GM18520 (cell line): ENCODE results near the gene SLC12A7.
"Not testable (repeated sequence)": the region's sequence is repeated elsewhere in the genome, so short reads cannot be mapped to it uniquely, and the experiment has no call there.

Experiments used
- ATAC-seq: cut with Tn5 transposase; IDR thresholded peaks from one replicate; pipeline ENCODE4 v1.9.1; 2021; ENCODE audit not compliant: unreplicated experiment

SLC12A7 gene

GRCh38 chr5:1083026-1083425 lies 28.8 kb downstream of the SLC12A7 start:
- not testable (repeated sequence) for ATAC-seq

DNA sequence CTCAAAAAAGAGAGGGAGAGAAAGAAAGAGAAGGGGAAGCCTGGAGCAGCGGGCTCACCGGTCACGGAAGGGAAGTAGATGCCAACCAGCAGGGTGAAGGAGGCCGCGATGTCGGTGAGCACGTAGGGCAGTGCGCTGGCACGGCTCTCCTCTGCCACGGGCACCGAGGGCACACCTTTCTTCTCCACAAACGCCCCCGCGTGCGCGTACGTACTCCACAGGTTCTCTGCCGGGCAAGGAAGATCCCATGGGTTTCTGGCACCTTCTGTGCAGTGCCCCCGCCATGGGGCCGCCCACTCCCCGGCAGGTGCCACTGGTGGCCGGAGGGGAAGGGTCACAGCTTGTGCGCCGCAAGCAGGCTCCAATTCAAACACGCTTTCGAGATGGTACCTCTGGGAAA lies 30.3 kb downstream of the SLC12A7 start:
- ATAC-seq = no peak

- ATAC-seq = no peak
Observed at GRCh38 chr5:1080432-1080831, 31.4 kb downstream of the SLC12A7 start.

- ATAC-seq = no peak
Observed at GRCh38 chr5:1079961-1080360, 31.9 kb downstream of the SLC12A7 start.

DNA sequence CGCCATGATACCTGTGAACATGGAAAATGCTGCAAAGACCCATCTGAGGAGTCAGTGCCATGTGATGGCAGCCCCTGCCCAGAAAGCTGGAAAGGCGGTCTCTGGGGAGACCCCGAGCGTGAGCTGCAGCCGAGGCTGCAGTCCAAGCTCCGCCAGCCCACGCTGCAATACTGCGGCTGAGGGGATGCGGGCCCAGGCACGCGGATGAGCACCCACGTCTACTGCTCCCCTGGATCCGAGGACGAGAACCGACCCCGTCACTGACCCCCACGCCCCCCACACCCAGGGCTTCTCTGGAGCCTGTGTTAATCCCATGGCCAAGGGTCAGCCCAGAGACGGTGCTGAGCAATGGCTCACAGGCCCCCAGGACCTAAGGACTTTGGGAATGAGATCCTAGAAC lies 32.4 kb downstream of the SLC12A7 start:
- ATAC-seq = no peak

DNA sequence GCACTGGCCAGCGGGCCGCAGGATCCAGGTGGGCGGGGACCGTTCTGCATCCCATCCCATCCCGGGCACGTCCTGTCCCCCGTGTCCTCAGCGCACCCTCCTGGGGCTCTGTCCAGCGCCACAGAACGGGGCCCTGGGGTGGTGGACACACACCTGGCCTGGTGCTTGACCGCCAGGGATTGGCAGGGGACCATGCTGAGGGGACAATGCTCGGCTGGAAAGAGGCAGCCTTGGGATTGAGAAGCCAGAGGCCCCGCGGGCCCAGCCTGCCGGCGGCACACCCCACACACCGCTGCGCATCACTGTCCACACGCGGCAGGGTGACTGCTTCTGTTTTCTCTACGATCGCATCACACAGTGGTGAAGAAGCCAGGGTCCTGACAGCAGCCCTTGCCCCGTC lies 33.0 kb downstream of the SLC12A7 start:
- ATAC-seq = no peak

DNA sequence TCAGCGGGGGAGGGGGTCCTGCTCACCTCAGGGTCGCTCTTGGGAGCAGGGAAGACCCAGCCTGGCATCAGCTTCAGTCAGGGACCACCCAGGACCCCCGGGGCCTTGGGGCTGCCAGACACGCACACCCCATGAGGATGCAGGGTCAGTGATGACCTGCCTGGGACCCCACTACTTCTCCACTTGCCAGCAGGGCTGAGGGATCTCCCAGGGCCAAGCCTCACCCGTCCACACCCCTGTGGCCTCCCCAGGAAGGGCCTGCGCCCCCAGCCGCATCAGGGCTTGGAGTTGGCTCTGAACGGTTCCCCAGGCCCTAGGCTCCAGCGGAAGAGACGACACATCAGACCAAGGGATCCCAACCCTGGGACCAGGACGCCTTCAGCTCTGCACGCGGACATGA lies 33.7 kb downstream of the SLC12A7 start:
- ATAC-seq = no peak

DNA sequence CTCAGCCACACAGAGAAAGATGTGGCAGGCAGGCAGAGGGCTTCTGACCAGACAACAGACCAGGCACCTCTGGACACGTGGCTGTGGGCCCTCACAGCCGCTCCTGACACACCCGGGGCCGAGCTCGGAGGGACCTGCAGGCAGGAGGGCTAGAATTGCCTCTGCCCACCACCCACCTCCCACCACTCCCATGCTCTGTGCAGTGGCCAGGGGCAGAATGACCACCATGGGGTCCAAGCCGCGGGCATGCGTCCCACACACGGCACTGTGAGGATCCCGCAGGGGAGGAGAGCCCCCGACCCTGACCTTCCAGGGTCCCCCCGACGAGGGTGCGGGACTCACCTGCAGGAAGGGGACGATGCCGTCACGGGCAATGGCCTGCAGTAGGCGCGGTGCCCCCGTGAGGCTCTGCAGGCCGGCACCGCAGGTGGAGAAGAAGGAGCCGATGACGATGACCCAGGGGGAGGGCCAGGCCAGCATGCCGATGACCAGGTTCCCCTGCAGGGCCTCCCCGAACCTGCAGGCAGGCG lies 34.3 kb downstream of the SLC12A7 start:
- ATAC-seq = no peak

DNA sequence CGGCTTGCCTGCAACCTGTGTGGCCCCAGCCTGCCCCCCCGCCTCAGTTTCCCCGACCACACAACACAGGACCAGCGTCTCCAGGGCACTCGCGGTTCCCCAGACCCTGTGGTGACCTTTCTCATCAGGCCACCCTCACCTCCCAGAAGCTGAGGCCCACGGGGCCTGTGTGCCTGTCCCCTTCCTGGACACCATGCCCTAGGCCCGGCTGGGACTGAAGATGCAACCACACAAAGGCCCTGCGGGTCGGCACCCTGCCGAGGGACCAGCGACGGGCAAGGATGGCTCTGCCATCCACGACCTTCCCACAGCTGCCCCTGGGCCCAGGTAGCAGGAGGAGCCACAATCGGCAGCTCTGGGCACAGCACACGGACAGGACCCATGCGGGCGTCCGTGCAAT lies 34.8 kb downstream of the SLC12A7 start:
- ATAC-seq = no peak

GRCh38 chr5:1076406-1076805 lies 35.5 kb downstream of the SLC12A7 start:
- ATAC-seq = no peak

DNA sequence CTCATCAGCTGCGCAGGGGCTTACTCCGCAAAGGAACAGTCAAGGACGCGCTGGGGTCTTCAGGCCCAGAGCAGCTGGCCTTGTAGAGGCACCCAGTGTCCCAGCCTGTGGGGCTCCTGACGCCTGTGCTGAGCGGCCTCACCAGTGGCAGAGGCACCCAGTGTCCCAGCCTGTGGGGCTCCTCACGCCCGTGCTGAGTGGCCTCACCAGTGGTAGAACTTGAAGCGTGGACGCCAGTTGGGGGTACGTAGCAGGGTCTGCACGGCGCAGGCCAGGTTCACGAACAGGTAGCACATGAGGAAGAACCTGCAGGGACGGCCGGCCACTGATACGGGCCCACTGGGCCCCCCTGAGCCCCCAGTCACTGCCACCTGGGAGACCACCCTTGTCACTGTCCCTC lies 35.9 kb downstream of the SLC12A7 start:
- ATAC-seq = no peak

GRCh38 chr5:1075555-1075881 lies 36.3 kb downstream of the SLC12A7 start:
- ATAC-seq = no peak

GRCh38 chr5:1074816-1075554 lies 36.9 kb downstream of the SLC12A7 start:
- ATAC-seq = no peak

GRCh38 chr5:1074226-1074625 lies 37.6 kb downstream of the SLC12A7 start:
- no peak for ATAC-seq

DNA sequence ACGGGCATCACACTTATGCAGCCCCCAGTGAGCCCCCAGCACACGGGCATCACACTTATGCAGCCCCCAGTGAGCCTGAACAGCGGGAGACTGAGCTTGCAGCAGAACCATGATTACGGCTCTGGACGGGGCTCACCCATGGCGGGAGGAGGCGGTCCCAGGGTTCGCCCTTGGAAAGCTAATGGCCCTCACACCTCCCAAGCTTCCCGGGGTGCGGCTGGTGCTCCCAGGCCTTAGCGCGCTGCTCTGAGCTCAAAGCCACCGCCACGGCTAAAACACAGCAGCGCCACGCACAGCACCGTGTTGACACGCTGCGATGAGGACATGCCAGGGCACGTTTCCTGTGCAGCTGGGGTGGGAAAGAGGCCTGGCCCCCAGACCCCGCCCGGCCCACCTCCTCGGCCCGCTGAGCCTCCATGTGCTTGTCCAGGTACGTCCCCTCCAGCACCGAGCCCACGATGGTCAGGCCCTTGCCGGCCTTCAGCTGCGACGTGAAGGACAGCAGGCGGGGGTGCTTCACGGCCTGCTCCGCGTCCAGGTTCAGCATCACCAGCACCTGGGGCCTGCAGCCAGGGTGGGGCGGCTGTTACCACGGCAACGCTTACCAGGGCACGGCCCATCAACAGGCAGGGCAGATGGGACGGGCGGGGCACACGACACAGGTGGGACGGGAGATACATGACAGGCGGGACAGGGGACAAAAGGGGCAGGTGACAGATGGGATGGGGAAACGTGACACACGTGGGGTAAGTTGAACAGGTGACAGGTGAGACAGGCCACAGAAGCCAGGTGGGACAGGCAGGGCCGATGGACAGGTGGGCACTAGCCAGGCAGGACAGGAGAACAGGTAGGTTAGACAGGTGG lies 38.4 kb downstream of the SLC12A7 start:
- ATAC-seq = no peak

GRCh38 chr5:1069720-1070088 lies 42.2 kb downstream of the SLC12A7 start:
- no peak for ATAC-seq

DNA sequence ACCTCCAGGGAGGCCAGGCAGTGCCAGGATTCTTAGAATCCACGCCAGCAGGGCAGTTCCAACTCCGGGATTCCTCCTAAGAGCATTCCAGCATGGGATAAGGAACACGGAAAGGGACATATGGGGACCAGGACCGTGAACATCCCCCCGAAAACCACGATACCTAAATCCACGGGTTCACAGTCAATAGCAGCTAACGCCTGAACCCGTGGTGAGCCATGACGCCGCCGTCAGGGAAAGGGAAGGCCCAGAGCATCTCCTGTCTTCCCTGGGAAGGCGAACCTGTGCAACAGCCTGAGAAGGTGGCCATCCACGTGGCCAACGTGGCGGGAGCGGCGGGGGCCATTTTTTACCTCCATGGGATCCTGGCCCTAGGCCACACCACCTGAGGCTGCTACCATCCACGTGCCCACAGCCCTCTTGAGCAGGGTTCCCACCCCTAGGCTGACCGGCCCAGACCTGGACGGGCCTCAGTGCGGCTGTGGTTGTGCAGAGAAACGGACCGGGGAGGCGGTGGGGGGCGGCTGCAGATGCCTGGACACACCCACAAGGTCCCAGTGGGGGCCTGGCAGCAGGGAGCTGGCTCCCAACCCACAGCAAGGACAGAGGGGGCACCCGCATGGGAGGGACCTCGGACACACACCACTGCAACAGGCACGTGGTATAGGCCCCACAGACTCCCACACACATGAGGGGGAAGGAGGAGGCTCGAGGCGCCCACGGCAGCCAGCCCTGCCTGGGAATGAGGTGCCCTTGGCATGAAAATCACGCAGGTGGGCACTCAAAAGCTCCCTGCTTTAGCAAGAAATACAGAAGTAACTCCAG lies 42.8 kb downstream of the SLC12A7 start:
- no peak for ATAC-seq

- no peak for ATAC-seq
Observed at GRCh38 chr5:1068204-1068894, 43.5 kb downstream of the SLC12A7 start.

DNA sequence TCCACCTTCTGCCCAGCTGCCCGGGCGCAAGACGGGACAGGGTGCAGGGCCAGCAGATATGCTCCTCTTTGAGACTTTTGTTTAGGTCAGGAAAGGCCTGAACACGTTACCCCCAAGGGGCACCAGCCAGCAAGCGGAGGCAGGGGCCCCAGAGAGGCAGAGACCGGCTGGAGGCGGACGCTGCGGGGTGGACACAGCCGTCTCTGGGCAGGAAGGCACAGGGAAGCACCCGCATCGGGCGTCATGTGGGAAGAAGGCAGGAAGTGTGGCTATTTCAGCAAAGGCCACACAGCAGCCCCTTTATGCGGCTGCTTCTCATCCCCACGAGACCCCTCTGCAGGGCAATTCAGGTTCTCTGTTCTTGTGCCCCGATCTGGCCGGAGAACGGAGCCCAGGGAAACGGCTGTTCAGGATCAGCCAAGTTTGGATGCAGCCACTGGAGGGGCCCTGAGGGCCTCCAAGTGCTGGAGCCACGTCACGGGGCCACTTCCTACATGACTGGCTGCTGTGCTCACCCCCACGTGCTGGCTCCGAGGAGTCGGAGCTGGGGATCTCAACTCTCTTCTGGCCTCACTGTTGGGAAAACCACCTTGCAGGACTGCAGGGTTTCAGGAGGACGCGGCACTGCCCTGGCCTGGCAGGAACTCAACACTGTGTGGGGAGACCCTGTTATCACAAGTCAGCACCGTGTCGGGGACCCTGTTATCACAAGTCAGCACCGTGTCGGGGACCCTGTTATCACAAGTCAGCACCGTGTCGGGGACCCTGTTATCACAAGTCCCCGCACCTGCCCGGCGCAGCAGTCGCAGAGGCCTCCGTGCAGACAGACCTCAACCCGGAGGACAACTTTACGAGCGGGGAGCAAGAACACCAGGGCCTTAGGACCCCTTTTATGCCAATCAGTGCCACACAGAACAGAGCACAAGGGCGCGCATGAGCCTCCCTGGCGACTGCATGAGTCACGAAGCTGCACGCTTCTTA lies 44.4 kb downstream of the SLC12A7 start:
- ATAC-seq = no peak

DNA sequence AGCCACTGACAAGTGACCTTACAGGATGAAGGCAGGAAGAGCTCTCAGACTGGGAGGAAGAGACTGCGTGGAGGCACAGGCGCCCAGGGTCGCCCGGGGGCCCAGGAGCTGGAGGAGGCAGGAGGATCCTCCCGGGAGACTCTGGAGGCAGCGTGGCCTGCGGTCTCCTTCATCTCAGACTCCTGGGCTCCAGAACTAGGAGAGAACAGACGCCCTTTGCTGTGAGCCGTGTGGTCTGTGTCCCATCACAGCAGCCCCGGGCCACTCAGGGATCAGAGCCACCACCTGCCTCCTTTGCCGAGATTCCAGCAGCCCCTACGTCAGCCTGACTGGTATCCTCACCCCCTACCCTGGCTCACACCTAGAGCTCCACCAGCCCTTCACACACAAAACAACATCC lies 45.2 kb downstream of the SLC12A7 start:
- no peak for ATAC-seq
